GM18508 (cell line): ENCODE measurements around the gene TGFB3.
"Not testable (repeated sequence)": the region's sequence is repeated elsewhere in the genome, so short reads cannot be mapped to it uniquely, and the experiment has no call there.

Experiments used
- ATAC-seq: cut with Tn5 transposase; IDR thresholded peaks from one replicate; pipeline ENCODE4 v1.9.1; 2021; ENCODE audit warnings: moderate number of reproducible peaks; ENCODE audit not compliant: insufficient read depth, unreplicated experiment

TGFB3 gene

DNA sequence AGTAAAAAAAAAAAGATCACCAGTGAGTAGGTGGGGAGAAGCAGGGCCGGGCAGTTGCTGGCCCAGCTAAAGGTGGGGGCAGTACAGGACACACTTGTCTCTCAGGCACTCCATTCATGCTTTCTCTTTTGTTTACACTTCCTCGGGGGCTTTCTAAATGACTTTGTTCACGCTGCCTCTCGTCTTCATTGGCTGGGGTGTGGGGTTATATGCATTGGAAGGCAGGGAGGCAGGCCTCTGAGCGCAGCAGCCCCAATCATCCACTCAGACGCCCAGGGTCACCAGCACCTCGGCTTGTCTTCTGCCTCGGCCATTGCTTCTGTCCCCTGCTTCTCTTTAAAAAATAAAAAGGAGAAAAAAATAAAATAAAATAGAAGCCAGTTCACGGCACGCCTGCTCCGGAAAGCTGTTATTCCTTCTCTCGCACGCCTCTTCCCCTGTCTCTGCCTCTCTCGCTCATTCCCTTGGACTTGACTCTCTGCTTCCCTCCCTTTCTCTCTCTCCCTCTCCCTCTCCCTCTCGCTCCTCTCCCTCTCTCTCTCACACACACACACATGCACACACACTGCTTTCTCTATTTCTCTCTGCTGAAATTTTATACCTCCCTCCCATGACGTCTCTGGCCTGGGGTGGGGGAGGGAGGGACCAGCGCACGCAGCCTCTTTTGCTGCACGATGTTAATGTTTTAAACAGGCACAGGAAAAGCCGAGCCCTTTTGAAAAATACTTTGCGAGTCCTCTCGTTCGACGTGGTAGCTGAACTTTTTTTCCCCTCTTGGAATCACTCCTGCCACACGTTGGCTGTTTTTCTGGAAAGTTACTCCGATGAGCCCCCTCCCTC lies at the start of gene TGFB3:
TSS of gene TGFB3 (minus strand) at position 570 of the 840 bp plus-strand sequence. CDS start 1,102 bp downstream, outside the sequence.
- peak; percentile 39 for ATAC-seq

DNA sequence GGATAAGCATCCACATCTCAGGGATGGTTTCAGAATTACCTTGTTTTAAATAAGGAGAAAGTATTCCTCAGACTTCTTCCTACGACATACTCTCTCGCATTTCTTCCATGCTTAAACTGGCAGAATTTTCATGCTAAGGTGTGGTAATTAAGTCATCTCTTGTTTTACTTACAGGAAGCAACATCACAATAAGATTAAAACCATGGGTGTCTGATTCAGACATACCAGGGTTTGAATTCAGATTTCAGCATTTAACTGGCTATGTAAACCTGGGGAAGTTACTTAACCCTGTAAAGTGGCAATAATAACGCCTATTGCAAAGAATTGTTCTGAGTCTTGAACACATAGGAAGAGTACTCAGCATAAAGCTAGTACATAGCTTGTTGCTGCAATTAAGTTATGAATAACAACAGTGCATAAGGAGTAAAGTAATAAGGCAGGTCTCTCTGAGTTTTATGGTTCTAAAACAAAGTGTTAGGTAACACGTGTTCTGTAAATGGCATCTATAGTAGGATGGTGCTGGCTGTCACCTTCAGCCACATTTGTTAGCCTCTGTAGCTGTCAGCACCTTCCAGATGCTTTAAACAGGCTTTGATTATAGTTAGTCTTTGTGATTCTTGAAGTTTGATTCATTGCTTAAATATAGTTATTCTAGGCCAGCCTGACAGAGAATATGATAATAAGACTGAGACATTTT lies 42.6 kb upstream of the TGFB3 start:
- ATAC-seq, result no peak

DNA sequence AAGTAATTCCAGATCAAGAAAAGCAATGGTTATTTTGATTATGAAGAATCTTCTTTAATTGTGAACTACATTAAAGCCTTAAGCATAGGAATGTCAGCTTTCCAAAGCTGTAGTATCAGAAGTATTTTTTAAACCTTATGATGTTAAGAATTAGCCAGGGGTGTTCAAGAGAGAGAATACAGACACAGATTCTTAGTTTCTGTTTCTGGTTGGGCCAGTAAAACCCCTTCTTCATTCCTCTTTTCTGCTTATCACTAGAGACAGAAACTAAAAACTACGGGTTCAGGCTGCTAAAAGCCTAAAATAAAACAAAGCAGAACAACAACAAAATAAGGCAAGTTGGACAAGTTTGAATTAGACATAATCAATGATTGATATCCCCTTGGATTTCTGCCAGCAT lies 42.0 kb upstream of the TGFB3 start:
- no peak for ATAC-seq

DNA sequence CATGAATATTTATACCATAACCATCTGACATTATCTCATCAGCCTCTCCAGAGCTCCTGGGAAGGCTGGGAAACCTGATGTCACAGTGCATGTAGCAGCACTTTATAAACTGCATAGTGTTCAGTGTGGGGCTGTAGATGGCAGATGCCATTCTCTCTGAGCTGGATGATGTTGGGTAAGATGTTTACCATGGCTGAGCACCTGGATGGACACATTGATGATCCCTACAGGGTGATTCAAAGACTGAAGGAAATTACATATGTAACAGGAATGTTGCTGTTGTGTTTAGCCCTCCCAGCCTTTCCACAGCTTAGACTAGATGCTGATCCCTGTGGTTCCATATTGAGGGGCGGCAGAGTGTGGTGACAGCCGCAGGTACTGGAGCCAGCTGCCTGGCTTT lies 41.2 kb upstream of the TGFB3 start:
- ATAC-seq, result no peak

DNA sequence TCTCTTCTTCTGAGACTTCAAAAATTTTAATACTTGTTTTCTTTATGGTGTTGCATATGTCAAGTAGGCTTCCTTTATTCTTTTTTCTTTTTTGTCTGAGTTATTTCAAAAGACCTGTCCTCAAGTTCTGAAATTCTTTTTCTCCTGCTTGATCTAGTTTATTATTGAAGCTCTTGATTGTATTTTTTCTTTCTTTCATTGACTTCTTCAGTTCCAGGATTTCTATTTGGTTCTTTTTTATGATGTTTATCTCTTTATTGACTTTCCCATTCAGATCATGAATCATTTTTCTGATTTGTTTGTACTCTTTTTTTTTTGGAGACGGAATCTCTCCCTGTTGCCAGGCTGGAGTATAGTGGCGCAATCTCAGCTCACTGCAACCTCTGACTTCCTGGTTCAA lies 37.9 kb upstream of the TGFB3 start:
- no peak for ATAC-seq

DNA sequence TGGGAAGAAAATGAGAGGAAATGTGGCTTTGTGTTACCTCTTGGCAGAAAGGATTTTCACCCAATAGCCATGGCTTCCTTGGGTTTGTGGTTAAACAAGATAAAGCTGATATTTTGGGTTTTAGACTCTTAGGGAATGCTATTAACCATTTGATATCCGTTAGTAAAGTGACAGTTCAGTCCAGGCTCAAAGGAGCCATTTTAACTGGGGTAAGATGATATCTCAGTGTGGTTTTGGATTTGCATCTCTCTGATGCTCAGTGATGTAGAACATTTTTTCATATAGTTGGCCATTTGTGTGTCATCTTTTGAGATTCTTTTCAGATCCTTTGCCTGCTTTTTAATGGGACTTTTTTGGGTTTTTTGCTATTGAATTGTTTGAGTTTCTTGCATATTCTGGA lies 33.9 kb upstream of the TGFB3 start:
- ATAC-seq, result no peak

DNA sequence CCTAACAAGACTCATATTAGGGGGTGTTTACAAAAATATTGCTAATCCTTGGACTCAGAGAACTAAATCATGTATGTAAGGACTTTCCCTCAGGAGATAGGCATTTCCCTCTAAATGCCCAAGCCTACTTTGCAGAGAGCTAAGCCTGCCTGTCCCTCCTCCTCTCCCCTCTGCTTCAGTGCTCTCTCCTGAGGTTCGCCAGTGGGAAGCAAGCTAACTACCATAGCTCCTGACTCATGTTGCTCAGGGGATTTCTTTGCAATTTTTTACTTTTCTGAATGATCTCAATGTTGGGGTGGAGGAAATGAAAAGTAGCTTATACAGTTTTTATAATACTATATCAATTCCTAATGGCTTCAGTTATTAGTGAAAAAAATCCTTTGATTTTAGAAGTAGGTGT lies 33.4 kb upstream of the TGFB3 start:
- ATAC-seq, result no peak

DNA sequence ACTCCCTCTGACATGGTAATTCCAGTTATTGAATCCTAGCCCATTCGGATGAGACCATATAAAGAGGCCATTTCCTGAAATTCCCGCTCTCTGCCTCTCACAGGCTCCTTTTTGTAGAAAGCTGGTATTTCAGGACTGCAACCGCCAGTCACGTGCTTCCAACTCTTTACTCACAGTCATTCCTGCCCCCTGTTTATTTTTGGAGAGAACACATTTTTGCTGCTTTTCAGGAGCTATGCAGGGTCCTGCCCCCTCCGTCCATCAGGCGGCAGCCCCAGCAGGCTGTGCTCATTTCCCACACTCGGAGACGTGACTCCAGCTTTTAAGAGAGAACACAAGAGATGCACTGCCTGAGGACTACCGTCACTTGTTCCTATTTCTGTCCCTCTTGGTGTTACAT lies 30.6 kb upstream of the TGFB3 start:
- ATAC-seq, result no peak

DNA sequence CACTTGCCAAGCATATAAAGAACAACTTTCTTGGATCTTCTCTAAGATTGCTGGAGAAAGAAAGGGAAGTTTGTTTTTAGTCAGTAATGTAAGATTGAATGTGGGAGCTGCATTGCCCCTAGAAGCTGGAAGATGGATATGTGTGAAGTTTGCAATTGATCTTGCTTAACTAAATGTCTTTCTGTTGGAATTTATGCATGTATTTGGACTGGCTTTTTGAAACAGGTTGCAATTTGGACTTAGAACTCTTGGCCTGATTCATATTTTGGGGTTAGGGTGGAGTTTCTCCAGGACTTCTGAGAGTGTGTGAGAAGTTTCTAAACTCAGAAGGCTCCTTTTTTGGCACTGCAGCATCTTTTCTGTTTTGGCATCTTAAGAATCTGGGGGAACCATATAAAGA lies 30.1 kb upstream of the TGFB3 start:
- no peak for ATAC-seq

DNA sequence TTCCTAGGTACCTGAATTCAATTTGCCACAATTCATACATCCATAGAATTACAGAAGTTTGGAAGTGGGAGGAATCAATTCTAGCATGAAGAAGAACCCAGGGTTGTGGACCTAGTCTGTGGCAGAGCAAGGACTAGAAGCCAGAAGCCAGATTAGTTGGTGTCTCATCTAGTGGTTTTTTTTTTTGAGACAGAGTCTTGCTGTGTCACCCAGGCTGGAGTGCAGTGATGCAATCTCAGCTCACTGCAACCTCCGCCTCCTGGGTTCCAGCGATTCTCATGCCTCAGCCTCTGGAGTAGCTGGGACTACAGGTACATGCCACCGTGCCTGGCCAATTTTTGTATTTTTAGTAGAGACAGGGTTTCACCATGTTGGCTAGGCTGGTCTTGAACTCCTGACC lies 27.8 kb upstream of the TGFB3 start:
- not testable (repeated sequence) for ATAC-seq

DNA sequence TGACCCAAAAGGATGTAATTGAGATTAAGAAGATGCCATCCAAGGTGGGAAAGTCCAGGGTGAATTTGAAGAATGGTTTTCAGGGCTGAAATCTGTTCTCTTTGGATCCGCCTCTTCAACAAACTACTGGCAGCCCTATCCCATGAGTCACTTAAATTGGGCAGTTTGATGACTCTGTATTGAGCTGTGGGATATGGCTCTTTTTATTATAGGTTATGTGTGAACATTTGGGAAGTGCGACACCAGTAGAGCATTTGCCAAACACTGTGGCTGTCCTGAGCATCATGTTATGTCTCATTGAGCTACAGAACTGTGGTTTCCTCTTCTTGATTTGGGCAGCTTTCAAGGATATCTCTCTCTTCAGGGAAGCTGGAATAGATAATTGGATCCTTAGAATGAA lies 26.1 kb upstream of the TGFB3 start:
- no peak for ATAC-seq

DNA sequence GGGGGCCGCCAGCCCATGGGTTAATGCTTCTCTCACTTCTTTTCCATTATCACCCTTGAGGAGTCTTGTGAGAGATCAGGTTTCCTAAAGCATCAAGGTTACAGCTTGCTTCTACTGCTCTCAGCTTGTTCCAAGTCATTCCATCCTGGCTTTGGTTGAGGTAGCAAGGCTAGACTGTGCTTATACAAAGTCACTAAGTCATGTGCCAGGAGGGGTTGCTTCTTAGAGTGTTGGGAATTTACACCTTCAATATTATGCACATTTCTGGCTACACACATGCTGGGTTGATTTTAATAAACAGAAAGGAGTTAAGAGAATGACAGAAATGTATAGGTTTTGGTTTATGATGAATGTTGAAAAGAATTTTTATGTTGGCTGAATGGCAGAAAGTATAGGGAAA lies 25.6 kb upstream of the TGFB3 start:
- no peak for ATAC-seq

DNA sequence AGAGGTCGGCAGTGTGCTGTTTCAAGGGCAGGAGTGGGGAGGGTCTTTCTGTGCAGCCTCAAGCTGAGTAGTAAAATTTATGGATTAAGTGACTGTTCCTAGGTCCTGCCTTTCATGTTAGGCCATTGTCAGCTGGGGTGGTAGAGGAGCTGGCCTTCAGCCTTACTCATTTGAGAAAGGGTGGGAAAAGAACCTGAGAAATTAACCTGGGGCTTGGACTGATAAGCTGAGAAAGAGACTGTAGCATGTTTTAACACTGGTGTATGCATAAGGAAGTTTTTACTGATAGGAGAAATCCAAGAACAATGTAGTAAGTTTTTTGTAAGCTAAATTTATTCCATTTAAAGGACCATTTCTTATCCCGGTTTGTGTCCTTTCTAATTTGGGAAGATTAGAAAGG lies 24.5 kb upstream of the TGFB3 start:
- no peak for ATAC-seq

DNA sequence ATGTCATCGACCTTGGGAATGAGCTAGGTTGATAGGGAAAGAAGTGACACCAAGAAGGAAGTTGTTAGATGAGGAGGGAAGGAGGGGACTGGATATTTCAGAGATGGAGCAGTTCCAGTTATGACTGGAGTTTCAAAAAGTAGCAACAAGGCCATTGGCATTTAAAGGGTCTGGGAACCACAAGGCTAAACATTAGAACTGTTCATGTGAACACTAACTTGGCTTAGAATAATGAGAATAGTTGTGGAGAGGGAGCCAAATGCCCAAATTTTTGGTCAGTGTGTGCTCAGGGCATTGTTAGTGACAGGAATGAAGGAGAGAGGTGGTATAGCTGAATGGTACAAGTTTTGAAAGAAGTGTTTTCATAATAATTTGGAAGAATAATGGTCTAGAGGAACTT lies 20.6 kb upstream of the TGFB3 start:
- no peak for ATAC-seq

DNA sequence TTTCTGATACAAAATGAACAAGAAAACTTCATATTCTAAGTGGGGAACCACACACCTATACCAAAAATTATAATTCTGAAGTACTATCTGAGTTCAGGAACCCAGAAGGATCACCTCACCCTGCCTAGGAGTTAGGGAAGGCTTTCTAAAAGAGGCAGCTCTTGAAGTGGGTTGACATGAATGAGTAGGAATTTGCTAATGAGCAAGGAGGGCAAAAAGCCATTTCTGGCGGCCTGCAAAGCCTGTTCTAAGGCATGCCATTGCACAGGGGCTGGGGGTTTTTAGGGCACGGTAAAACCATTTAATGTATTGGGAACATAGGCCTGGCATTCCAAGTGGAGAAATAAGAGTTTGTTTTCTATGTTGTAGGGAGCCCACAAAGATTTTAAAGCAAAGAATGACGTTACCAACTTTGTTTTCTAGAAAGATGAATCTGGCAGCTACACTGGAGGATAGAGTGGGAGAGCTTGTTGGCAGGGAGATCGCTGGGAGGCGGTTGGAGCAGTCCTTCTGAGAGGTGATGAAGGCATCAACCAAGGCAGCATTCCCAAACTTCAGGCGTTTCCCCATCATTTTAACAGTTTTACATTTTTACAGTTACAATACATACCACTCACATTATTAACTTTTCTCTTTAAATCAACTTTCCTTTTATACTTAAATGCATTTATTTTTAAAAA lies 17.9 kb upstream of the TGFB3 start:
- ATAC-seq, result no peak

DNA sequence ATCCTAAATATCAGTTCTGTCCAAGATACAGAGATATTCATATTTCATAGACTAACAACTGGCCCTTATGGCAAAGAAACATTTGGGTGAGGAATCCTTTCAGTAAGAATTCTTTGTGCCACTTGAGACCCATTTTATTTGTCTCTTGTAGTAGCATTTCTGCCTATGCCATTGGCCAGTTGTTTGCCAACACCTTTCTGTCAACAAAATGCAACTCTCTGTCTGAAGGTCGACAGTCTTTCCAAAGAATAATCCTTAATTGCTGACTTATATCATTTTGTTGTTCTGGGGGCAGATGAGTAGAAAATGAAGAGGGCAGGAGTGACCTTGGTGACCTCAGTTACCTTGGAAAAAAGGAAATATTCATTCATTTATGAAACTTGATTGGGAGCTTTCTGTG lies 14.7 kb upstream of the TGFB3 start:
- ATAC-seq, result no peak

DNA sequence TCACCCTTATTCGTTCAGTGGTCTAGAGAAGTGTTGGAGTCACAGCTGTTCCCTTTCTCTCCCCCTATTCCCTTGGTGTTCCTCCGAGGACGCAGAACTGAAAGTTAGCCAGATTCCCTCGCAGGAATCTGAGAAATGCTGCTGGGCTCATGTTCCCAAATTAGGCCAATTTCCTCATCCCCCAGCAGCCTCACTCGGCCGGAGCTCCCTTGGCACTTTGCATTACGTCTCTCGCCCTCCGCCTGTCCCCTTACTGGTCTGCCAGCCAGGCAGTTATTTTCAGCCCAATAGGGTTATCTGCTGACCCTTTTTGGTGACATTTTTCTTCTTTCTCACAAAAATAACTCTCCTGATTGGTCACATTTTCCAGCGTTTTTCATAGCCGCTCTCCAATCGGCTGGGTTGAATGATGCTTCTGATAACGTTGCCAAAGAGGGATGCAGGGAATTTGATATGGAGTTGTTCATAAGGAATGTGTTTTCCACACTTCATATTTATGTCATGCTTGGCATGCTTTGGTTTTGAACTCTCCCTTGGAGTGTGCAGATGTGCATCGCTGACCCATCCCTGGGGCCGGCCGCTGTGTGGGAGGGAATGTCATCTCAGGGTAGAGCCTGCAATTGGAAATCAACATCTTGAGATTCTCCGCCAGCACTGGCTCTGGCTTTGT lies 13.7 kb upstream of the TGFB3 start:
- no peak for ATAC-seq

DNA sequence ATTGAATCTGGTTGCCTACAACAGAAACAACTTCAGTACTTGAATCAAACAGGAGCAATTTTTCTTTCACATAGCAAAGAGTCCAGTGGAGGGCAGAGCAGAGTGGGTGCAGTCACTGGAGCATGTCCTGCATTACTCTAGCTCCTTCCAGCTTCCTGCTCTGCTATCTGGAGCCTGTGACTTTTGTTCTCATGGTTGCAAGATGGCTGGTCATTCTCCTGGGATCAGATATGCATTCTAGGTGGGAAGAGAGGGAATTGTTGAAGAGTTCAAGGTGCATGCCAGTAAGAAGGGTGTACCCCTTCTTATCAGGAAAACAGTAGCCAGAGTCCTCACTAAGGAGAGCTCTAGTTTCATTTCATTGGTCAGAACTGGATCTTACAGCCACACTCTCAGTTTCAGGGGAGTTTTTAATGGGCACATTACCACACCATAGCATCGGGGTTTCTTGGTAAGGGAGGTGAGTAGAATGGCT lies 11.8 kb upstream of the TGFB3 start:
- no peak for ATAC-seq

DNA sequence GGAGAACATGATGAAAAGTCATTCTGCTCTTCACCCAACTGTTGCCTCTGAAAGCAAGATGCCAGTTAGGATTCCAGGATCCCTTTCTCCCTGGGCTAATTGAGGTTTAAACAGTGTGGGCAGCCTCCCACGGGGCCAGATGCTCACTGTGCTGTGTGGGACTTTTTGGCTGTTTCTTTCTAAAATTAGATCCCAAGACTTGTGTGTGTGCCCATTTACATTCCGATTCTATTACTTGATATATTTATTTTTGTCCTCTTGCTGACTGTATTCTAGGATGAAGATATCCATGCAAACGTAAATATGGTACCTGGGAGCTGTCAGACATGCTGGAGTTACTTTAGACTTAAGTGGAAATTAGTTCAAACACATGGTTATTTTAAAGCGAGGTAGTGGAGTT lies 10.0 kb upstream of the TGFB3 start:
- no peak for ATAC-seq

DNA sequence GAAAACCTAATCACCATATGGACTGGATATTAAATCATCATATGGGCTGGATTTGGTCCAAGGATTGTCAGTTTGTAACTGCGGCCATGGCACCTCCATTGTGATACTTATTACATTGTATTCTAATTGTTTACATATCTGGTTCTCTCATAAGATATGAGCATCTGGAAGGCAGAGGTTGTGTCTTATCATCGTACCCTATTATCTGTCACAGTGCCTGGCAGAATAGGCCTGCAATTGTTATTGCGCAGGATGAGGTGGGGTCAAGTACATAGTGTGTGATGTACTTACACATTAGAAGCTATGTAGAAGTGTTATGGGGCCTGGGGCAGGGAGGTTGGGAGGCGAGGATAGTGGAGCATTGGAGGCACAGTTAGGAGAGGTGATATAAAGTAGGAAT lies 8.5 kb upstream of the TGFB3 start:
- ATAC-seq, result no peak

DNA sequence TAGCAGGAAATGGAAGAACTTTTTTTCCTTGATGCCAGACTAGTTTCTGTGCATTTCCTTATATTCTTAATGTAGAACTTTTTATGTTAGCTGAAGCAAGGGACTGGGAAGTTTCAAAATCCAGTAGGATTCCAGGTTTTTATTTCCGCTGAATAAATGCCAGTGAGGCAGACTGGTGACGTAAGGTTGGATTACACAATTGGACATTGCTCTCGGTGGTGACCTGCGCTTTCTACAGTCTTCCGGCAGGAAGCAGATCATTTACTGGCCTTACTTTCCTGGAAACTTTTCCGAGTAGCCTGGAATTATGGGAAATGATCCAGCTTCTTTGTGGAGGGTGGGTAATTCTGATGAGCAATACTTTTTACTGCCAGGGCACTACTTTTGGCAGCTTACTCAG lies 7.3 kb upstream of the TGFB3 start:
- no peak for ATAC-seq
